ENCODE data around the gene GPR141. TPM values are rescaled to one million over a fixed set of nuclear protein-coding genes. Genes with fewer than 3 reads are reported as not detected.

GPR141 gene
- total and polyA plus RNA-seq, 2 donors from 2014 or later: 3.3 TPM; not detected in 1

- intact Hi-C loops (cut with DNase I): no loop called here
- Histone ChIP-seq H3K27ac (ENCODE audit: low read depth in 2 of 2, low read length in 2 of 2) (no peak overlapping the region), H3K4me1 (ENCODE audit: control insufficient read depth in 2 of 3, insufficient read depth in 2 of 3, low read depth in 1 of 3, low read length in 3 of 3) (no peaks in the 10 kb centered on the region), H3K4me3 (ENCODE audit: low read length in 3 of 3) (no peak overlapping the region), H3K9me3 (ENCODE audit: control insufficient read depth in 2 of 3, insufficient read depth in 1 of 3, low read length in 3 of 3) (no peaks in the 10 kb centered on the region), H3K27me3 (ENCODE audit: control insufficient read depth, insufficient read depth, low read length) (no peaks in the 10 kb centered on the region), H3K36me3 (ENCODE audit: control insufficient read depth in 2 of 3, insufficient read depth in 3 of 3, low read length in 3 of 3) (no peaks in the 10 kb centered on the region), H3K9ac (ENCODE audit: low read length in 3 of 3) (no peak overlapping the region)
- FAIRE-seq (no peak), DNase-seq (no peak)
- TF ChIP-seq CTCF (IDR thresholded peaks at IDR 0.05; ENCODE audit: borderline replicate concordance, extremely low read depth, insufficient read depth): no peak
These were observed 3.2 kb downstream of the GPR141 start for GRCh38 chr7:37686556-37687345.

- Histone ChIP-seq H3K27me3 (ENCODE audit: control insufficient read depth, insufficient read depth, low read length) (no peaks in the 10 kb centered on the region), H3K9ac (ENCODE audit: low read length in 3 of 3) (no peak overlapping the region), H3K36me3 (ENCODE audit: control insufficient read depth in 2 of 3, insufficient read depth in 3 of 3, low read length in 3 of 3) (no peaks in the 10 kb centered on the region), H3K4me1 (ENCODE audit: control insufficient read depth in 2 of 3, insufficient read depth in 2 of 3, low read depth in 1 of 3, low read length in 3 of 3) (no peaks in the 10 kb centered on the region), H3K9me3 (ENCODE audit: control insufficient read depth in 2 of 3, insufficient read depth in 1 of 3, low read length in 3 of 3) (peaks cover 0 to 5% (median 0%) of the 10 kb centered on the region in 3 donors), H3K27ac (ENCODE audit: low read depth in 2 of 2, low read length in 2 of 2) (no peak overlapping the region), H3K4me3 (ENCODE audit: low read length in 3 of 3) (no peak overlapping the region)
- FAIRE-seq (no peak), DNase-seq (no peak)
- intact Hi-C loops (cut with DNase I): no loop called here
- TF ChIP-seq CTCF (IDR thresholded peaks at IDR 0.05; ENCODE audit: borderline replicate concordance, extremely low read depth, insufficient read depth): no peak
These were observed 6.6 kb downstream of the GPR141 start for GRCh38 chr7:37690206-37690605.

DNA sequence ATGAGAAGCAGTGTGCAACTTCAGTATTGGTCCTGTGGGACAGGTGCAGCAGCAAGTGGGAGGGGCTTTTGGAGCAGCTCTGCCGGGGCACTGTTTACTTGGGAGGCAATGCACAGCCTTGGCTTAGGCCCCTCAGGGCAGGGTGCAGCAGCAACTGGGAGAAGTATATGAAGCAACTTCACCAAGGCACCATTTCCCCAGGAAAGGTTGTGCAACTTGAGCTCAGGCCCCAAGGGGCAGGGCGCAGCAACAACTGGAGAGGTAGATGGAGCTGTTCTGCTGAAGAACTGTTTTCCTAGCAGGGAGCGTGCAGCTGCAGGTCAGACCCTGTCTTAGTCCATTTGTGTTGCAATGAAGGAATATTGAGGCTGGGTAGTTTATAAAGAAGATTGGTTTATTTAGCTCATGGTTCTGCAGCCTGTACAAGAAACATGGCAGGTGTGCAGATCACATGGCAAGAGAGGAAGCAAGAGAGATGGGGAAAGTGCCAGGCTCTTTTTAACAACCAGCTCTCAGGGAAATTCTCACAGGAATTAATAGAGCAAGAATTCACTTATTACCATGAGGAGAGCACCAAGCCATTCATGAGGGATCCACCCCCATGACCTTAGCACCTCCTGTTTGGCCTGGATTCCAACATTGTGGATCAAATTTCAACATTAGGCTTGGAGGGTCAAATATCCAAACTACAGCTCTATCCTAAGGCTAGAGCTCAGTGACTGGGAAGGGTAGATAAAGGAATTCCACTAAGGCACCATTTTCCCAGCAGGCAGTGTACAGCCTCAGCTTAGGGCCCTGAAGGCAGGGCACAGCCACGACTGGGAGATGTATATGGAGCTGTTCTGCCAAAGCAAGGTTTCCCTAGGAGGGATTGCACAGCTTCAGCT is 10.9 kb downstream of the GPR141 start:
- DNase-seq (peak in 1 of 5 donors; percentile 7), FAIRE-seq (no peak)
- no peak overlapping the region for H3K27ac ChIP-seq (ENCODE audit: low read depth in 2 of 2, low read length in 2 of 2)
- no peaks in the 10 kb centered on the region for H3K4me1 ChIP-seq (ENCODE audit: control insufficient read depth in 2 of 3, insufficient read depth in 2 of 3, low read depth in 1 of 3, low read length in 3 of 3)
- H3K9me3 ChIP-seq (ENCODE audit: control insufficient read depth in 2 of 3, insufficient read depth in 1 of 3, low read length in 3 of 3): peaks cover 0 to 5% (median 0%) of the 10 kb centered on the region in 3 donors
- H3K27me3 ChIP-seq (ENCODE audit: control insufficient read depth, insufficient read depth, low read length): no peaks in the 10 kb centered on the region
- H3K36me3 ChIP-seq (ENCODE audit: control insufficient read depth in 2 of 3, insufficient read depth in 3 of 3, low read length in 3 of 3): no peaks in the 10 kb centered on the region
- no peak overlapping the region for H3K9ac ChIP-seq (ENCODE audit: low read length in 3 of 3)
- H3K4me3 ChIP-seq (ENCODE audit: low read length in 3 of 3): no peak overlapping the region
- intact Hi-C loops (cut with DNase I): no loop called here
- no peak for TF ChIP-seq CTCF (IDR thresholded peaks at IDR 0.05; ENCODE audit: borderline replicate concordance, extremely low read depth, insufficient read depth)
